KMS-11 (cell line): Measurements from ENCODE around the gene RAB34.
A peak's percentile ranks its signal among the peaks of the same experiment; 100 is the strongest.

Source experiments
- H2AFZ ChIP-seq: fragments of 200-600 bp; sonication (generic); 2 replicates; pipeline ENCODE4 v1.6.1; 2016; ENCODE audit warnings: antibody characterized with exemption, mixed run types, low read depth
- H3K27ac ChIP-seq: fragments of 200-600 bp; sonication (generic); 2 replicates; pipeline ENCODE4 v1.6.1; 2016; ENCODE audit warnings: mild to moderate bottlenecking, mixed run types
- H3K27me3 ChIP-seq: fragments of 200-600 bp; sonication (generic); 2 replicates; pipeline ENCODE4 v1.6.1; 2017; ENCODE audit warnings: mild to moderate bottlenecking, low read depth, mixed run types, moderate library complexity; ENCODE audit not compliant: insufficient read depth
- H3K36me3 ChIP-seq: fragments of 200-600 bp; sonication (generic); 2 replicates; pipeline ENCODE4 v1.6.1; 2017; ENCODE audit warnings: mild to moderate bottlenecking, mixed run types; ENCODE audit not compliant: insufficient read depth
- H3K4me1 ChIP-seq: fragments of 200-600 bp; sonication (generic); 2 replicates; pipeline ENCODE4 v1.6.1; 2016; ENCODE audit warnings: mild to moderate bottlenecking, low read depth, mixed run types; ENCODE audit not compliant: poor library complexity, severe bottlenecking
- H3K4me2 ChIP-seq: fragments of 200-600 bp; sonication (generic); 2 replicates; pipeline ENCODE4 v1.7.0; 2016; ENCODE audit warnings: mild to moderate bottlenecking, mixed run types
- H3K4me3 ChIP-seq: fragments of 200-600 bp; sonication (generic); IDR thresholded peaks from 2 replicates; pipeline ENCODE4 v1.6.1; 2017; ENCODE audit warnings: low read depth, low read length, mixed read lengths; ENCODE audit not compliant: insufficient read depth
- H3K79me2 ChIP-seq: fragments of 200-600 bp; sonication (generic); 2 replicates; pipeline ENCODE4 v1.6.1; 2016; ENCODE audit warnings: low read depth, mixed run types; ENCODE audit not compliant: insufficient read depth
- H3K9ac ChIP-seq: fragments of 200-600 bp; sonication (generic); 2 replicates; pipeline ENCODE4 v1.6.1; 2016; ENCODE audit warnings: mild to moderate bottlenecking, mixed run types
- H4K20me1 ChIP-seq: fragments of 200-600 bp; sonication (generic); 2 replicates; pipeline ENCODE4 v1.6.1; 2016; ENCODE audit warnings: mild to moderate bottlenecking, mixed run types; ENCODE audit not compliant: insufficient read depth
- CTCF ChIP-seq: fragments of 200-600 bp; sonication (generic); conservative IDR thresholded peaks from 2 replicates; pipeline ENCODE4 v1.6.1; 2017; ENCODE audit warnings: low read depth, mild to moderate bottlenecking, antibody characterized with exemption, low read length, moderate library complexity, mixed read lengths

The RAB34 gene

GRCh38 chr17:28743243-28744103 is 25.8 kb upstream of the RAB34 start, which contains the start of gene TRAF4:
TSS of gene TRAF4 (plus strand) at chr17:28744011. CDS start at chr17:28744113, 102 bp downstream.
- TF ChIP-seq CTCF = no peak
- Histone ChIP-seq H3K4me3 (no peak within 1 kb of the TSS), H3K4me1 (peaks cover 41% of the 10 kb centered on the region)

GRCh38 chr17:28741358-28742349 is 24.0 kb upstream of the RAB34 start:
- TF ChIP-seq CTCF = no peak
- Histone ChIP-seq H2AFZ (no peak overlapping the region), H3K4me1 (peaks cover 37% of the 10 kb centered on the region), H3K36me3 (no peaks in the 10 kb centered on the region), H3K4me3 (no peak overlapping the region), H3K4me2 (no peak overlapping the region), H3K27me3 (no peaks in the 10 kb centered on the region), H4K20me1 (0 out of 2 replicates have a peak, but pooled peaks cover 4% of the 10 kb centered on the region), H3K9ac (no peak overlapping the region), H3K27ac (no peak overlapping the region), H3K79me2 (peaks cover 24% of the 10 kb centered on the region)

More at GRCh38 chr17:28743243-28744103, 25.8 kb upstream of the RAB34 start, which contains the start of gene TRAF4:
- Histone ChIP-seq H3K36me3 (no peaks in the 10 kb centered on the region), H3K27ac (peak within 1 kb of the TSS; percentile 62), H3K79me2 (peaks cover 24% of the 10 kb centered on the region), H2AFZ (peak within 1 kb of the TSS; percentile 70), H4K20me1 (0 out of 2 replicates have a peak, but pooled peaks cover 4% of the 10 kb centered on the region), H3K4me2 (peak within 1 kb of the TSS; percentile 93), H3K9ac (peak within 1 kb of the TSS; percentile 82), H3K27me3 (no peaks in the 10 kb centered on the region)

- peaks cover 28% of the 10 kb centered on the region for H3K4me1 ChIP-seq
- H3K27me3 ChIP-seq = no peaks in the 10 kb centered on the region
- no peak overlapping the region for H2AFZ ChIP-seq
- H3K4me3 ChIP-seq = no peak overlapping the region
- no peaks in the 10 kb centered on the region for H4K20me1 ChIP-seq
- H3K79me2 ChIP-seq = peaks cover 15% of the 10 kb centered on the region
- H3K9ac ChIP-seq = no peak overlapping the region
- H3K4me2 ChIP-seq = no peak overlapping the region
- no peak overlapping the region for H3K27ac ChIP-seq
- TF ChIP-seq CTCF = no peak
- no peaks in the 10 kb centered on the region for H3K36me3 ChIP-seq
These were observed 23.0 kb upstream of the RAB34 start for GRCh38 chr17:28740406-28741357.
